Measurements from ENCODE around the gene MRPS5. TPM values are rescaled to one million over a fixed set of nuclear protein-coding genes. Genes with fewer than 3 reads are reported as not detected.

MRPS5 gene
- total RNA-seq, 2 experiments from 2014 or later, result 89.6 to 90.2 TPM

DNA sequence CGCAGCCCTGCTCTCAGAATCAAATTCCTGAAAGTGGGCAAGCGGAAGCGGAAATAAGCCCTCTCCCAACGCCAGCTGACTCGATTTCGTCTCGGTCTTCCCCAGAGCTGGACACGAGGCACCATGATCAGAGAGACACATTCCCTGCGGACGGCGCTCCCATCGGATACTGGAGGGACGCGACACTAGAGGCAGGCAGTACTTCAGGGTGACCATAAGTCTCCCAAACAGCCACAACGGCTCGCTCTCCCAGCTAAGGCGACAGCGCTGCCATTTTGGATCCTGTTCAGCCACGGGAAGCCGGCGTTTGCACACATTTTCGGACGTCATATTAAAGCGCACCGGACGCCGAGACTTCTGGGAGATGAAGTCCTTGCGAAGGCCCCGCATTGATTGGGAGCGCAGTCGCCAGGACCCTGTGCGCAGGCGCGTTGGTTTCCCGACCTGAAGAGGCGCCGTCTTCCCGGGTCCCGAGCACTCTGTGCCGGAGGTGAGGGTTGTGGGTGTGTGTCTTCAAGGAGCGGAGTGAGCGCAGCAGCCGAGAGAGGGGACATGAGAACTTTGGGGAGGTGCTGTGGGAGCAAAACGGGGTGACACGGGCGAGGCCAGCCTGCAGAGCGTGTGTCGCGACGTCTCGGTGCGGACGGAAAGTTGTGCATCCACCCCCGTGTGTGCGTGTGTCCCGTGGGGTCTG lies 43.9 kb upstream of the MRPS5 start, which contains the start of gene ZNF2:
ZNF2 (plus strand) TSS at position 439 of the 694 bp plus-strand sequence. CDS start 10,418 bp downstream, outside the sequence.
- Histone ChIP-seq H3K36me3 (ENCODE audit: insufficient read depth, low read length) (no peaks in the 10 kb centered on the region), H3K9me2 (ENCODE audit: insufficient read depth, low read length) (no peaks in the 10 kb centered on the region), H3K4me3 (ENCODE audit: low read depth, low read length, poor library complexity, severe bottlenecking) (peak within 1 kb of the TSS; percentile 97), H3K4me2 (ENCODE audit: low read length) (peak within 1 kb of the TSS; percentile 99), H3K79me2 (ENCODE audit: insufficient read depth, low read depth, low read length) (peaks cover 18% of the 10 kb centered on the region; the same call in 1 of the 2 replicates), H3K9me3 (ENCODE audit: low read length) (no peaks in the 10 kb centered on the region), H2AFZ (ENCODE audit: low read length) (peak within 1 kb of the TSS; percentile 79), H4K20me1 (ENCODE audit: insufficient read depth, low read length) (no peaks in the 10 kb centered on the region), H3K27ac (ENCODE audit: low read depth, low read length, poor library complexity, severe bottlenecking) (peak within 1 kb of the TSS; percentile 46), H3K4me1 (ENCODE audit: insufficient read depth, low read length, poor library complexity, severe bottlenecking) (peaks cover 17% of the 10 kb centered on the region)
- TF ChIP-seq EZH2phosphoT487 (IDR thresholded peaks at IDR 0.05; ENCODE audit: borderline replicate concordance, low read depth, low read length), result no peak
- TF ChIP-seq, protein P1, sequence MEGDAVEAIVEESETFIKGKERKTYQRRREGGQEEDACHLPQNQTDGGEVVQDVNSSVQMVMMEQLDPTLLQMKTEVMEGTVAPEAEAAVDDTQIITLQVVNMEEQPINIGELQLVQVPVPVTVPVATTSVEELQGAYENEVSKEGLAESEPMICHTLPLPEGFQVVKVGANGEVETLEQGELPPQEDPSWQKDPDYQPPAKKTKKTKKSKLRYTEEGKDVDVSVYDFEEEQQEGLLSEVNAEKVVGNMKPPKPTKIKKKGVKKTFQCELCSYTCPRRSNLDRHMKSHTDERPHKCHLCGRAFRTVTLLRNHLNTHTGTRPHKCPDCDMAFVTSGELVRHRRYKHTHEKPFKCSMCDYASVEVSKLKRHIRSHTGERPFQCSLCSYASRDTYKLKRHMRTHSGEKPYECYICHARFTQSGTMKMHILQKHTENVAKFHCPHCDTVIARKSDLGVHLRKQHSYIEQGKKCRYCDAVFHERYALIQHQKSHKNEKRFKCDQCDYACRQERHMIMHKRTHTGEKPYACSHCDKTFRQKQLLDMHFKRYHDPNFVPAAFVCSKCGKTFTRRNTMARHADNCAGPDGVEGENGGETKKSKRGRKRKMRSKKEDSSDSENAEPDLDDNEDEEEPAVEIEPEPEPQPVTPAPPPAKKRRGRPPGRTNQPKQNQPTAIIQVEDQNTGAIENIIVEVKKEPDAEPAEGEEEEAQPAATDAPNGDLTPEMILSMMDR (conservative IDR thresholded peaks at IDR 0.05; ENCODE audit: low read length), result no peak
- POLR2A ChIA-PET, result interaction anchor here (0.6 to 3.5 kb wide), 11 partner anchors 11 to 1616 kb away, joined by 3 to 20 read pairs (median 3); partner anchors contain the start of genes FAHD2A, MRPS5 and ZNF892
- BruUV-seq (replicated peaks), result no TSS peak
- peak; percentile 98 for DNase-seq (ENCODE audit: low spot score)
- CTCF ChIA-PET (ENCODE audit: unreplicated experiment), result no interaction called here
- intact Hi-C loops (cut with micrococcal nuclease; ENCODE audit: unreplicated experiment), result loop anchor here (2.0 kb wide), 1 partner anchor 41 kb away; the partner anchor contains the start of gene ZNF892

DNA sequence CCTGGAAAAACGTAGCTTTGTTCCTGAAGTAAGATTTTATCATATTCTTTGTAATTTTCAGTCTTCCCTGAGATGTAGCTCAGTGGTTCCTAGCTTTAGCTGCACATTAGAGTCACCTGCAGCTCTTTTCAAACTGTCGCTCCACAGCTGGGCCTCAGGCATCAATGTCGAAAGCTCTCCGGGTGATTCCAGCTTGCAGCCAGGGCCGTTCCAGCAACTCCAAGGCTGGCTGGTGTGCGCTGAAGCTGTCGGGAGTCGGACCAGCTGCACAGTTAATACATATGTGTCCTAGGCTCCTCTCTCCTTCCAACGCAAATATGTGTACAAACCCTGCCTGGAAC lies 43.4 kb upstream of the MRPS5 start:
- ChIA-PET CTCF (ENCODE audit: unreplicated experiment) (no interaction called here), POLR2A (interaction anchor here (0.6 to 3.5 kb wide), 11 partner anchors 11 to 1616 kb away, joined by 3 to 20 read pairs (median 3); partner anchors contain the start of genes FAHD2A, MRPS5 and ZNF892)
- peak overlapping the region; percentile 85 for H3K4me2 ChIP-seq (ENCODE audit: low read length)
- TSS peak; percentile 91 for BruUV-seq (replicated peaks)
- DNase-seq (ENCODE audit: low spot score), result no peak
- no peak for TF ChIP-seq EZH2phosphoT487 (IDR thresholded peaks at IDR 0.05; ENCODE audit: borderline replicate concordance, low read depth, low read length)
- TF ChIP-seq, protein P1 (conservative IDR thresholded peaks at IDR 0.05; ENCODE audit: low read length), result no peak
- peak overlapping the region; percentile 46 for H3K27ac ChIP-seq (ENCODE audit: low read depth, low read length, poor library complexity, severe bottlenecking)
- peaks cover 18% of the 10 kb centered on the region; the same call in 1 of the 2 replicates for H3K79me2 ChIP-seq (ENCODE audit: insufficient read depth, low read depth, low read length)
- H3K4me1 ChIP-seq (ENCODE audit: insufficient read depth, low read length, poor library complexity, severe bottlenecking), result peaks cover 19% of the 10 kb centered on the region
- intact Hi-C loops (cut with micrococcal nuclease; ENCODE audit: unreplicated experiment), result loop anchor here (2.0 kb wide), 1 partner anchor 42 kb away; the partner anchor contains the start of gene ZNF892
- H3K9me3 ChIP-seq (ENCODE audit: low read length), result no peaks in the 10 kb centered on the region
- H3K4me3 ChIP-seq (ENCODE audit: low read depth, low read length, poor library complexity, severe bottlenecking), result peak overlapping the region; percentile 97
- H3K36me3 ChIP-seq (ENCODE audit: insufficient read depth, low read length), result no peaks in the 10 kb centered on the region
- H2AFZ ChIP-seq (ENCODE audit: low read length), result peak overlapping the region; percentile 79
- no peaks in the 10 kb centered on the region for H3K9me2 ChIP-seq (ENCODE audit: insufficient read depth, low read length)
- no peaks in the 10 kb centered on the region for H4K20me1 ChIP-seq (ENCODE audit: insufficient read depth, low read length)

Data from OCI-LY7 (cell line).